GM19351 (cell line): ENCODE results near the gene ACAD10.
"Not testable (repeated sequence)": the region's sequence is repeated elsewhere in the genome, so short reads cannot be mapped to it uniquely, and the experiment has no call there.

ENCODE experiments used
- ATAC-seq: cut with Tn5 transposase; IDR thresholded peaks from one replicate; pipeline ENCODE4 v1.9.1; 2021; ENCODE audit warnings: mild to moderate bottlenecking, moderate library complexity; ENCODE audit not compliant: unreplicated experiment

ACAD10 gene

GRCh38 chr12:111686574-111687105, 787 bp downstream of the ACAD10 start:
- ATAC-seq = no peak

DNA sequence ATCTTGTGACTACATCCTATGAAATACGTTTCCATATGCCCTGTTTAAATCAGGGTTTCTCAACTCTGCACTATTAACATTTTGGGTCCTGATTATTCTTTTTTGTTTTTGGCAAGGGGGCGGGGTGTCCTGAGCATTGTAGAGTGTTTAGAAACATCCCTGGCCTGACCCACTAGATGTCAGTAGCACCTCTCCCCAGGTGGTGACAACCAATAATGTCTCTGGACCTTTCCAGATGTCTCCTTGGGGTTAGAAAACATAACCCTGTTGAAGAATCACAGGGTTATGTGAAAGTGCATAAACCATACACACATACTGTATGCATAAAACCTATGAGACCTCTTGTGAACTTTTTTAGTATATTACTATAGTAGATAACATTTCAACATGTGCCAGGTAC, 1.4 kb downstream of the ACAD10 start:
- ATAC-seq = no peak

GRCh38 chr12:111687952-111688351, 2.1 kb downstream of the ACAD10 start:
- ATAC-seq = no peak

- no peak for ATAC-seq
Observed at GRCh38 chr12:111691262-111691661, 5.4 kb downstream of the ACAD10 start.

- ATAC-seq = no peak
Observed at GRCh38 chr12:111692575-111693210, 6.8 kb downstream of the ACAD10 start.

DNA sequence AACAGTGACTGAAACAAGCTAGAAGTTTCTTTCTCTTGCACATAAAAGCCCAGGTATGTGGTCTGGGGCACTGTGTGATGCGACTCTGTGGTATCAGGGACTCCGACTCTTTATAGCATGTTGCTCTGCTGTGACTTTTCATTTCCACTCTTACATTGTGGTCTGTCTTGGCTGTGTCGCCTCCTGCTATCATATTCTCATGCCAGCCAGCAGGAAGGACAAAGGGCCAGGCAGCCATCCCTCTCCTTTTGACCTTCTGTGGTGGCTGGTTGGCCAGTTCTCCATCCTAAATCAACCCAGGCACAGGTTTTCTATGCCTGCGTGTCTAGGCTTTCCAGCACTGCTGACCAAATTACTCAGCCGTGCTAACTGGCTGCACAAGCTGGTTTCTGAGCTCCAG, 8.0 kb downstream of the ACAD10 start:
- no peak for ATAC-seq

GRCh38 chr12:111699962-111700361, 14.1 kb downstream of the ACAD10 start:
- no peak for ATAC-seq

DNA sequence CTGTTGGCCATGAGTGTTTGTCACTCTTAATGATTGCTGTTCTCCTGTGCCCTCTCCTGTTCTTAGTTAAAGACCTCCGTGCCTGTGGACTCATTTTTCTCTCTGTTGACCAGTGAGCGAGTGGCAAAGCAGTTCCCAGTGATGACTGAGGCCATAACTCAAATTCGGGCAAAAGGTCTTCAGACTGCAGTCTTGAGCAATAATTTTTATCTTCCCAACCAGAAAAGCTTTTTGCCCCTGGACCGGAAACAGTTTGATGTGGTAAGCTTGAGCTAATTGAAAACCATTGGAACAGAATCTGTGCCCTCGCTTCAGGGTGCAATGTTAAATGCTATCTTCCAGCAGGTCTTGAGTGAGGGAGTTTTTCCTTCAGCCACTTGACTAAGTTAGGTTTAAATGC, 19.8 kb downstream of the ACAD10 start:
- no peak for ATAC-seq

DNA sequence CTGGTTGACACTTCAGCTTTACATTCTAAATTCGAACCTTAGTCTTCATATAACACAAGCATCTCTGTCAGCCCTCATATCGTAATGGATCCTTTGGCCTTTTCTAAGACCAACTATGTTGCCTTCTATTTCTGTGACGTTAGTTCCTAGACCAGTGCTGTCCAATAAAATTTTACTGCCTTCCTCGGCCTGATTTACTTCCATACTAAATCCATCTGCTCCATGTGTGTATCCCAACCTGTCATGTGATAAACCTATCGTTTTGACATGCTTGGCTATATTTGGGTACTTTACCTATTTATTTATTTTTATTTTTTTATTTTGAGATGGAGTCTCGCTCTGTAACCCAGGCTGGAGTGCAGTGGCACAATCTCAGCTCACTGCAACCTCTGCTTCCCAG, 20.3 kb downstream of the ACAD10 start:
- no peak for ATAC-seq

DNA sequence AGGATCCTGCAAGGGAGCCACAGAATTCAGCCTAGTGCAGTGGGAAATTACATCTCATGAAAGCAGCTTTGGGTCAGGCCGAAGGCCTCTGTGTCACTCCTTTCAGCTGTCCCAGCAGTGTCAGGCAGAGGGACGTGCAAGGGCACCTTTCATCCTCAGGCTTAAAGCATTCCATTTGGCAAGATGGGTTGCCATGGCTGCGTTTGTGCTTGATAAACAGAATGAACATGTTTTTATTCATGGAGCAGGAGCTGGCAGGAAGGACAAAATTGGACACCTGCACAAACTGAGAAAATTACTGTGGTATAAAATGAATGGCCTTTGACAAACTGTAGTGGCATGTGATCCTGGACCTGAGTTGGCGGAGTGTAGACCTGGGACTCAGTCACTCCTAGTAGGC, 29.4 kb downstream of the ACAD10 start:
- ATAC-seq = no peak

DNA sequence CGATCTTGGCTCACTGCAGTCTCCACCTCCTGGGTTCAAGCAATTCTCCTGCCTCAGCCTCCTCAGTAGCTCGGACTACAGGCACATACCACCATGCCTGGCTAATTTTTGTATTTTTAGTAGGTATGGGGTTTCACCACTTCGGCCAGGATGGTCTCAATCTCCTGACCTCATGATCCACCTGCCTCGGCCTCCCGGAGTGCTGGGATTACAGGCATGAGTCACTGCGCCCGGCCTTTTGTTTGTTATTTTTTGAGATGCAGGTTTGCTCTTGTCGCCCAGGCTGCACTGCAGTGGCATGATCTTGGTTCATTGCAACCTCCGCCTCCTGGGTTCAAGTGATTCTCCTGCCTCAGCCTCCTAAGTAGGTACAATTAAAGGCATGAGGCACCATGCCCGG, 33.5 kb downstream of the ACAD10 start:
- not testable (repeated sequence) for ATAC-seq

- ATAC-seq = no peak
Observed at GRCh38 chr12:111720457-111720856, 34.6 kb downstream of the ACAD10 start.

DNA sequence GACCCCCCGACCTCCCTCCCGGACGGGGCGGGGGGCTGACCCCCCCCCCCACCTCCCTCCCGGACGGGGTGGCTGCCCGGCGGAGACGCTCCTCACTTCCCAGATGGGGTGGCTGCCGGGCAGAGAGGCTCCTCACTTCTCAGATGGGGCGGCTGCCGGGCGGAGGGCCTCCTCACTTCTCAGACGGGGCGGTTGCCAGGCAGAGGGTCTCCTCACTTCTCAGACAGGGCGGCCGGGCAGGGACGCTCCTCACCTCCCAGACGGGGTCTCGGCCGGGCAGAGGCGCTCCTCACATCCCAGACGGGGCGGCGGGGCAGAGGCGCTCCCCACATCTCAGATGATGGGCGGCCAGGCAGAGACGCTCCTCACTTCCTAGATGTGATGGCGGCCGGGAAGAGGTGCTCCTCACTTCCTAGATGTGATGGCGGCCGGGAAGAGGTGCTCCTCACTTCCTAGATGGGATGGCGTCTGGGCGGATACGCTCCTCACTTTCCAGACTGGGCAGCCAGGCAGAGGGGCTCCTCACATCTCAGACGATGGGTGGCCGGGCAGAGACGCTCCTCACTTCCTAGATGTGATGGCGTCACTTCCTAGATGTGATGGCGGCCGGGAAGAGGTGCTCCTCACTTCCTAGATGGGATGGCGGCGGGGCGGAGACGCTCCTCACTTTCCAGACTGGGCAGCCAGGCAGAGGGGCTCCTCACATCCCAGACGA, 38.0 kb downstream of the ACAD10 start:
- ATAC-seq = not testable (repeated sequence)

DNA sequence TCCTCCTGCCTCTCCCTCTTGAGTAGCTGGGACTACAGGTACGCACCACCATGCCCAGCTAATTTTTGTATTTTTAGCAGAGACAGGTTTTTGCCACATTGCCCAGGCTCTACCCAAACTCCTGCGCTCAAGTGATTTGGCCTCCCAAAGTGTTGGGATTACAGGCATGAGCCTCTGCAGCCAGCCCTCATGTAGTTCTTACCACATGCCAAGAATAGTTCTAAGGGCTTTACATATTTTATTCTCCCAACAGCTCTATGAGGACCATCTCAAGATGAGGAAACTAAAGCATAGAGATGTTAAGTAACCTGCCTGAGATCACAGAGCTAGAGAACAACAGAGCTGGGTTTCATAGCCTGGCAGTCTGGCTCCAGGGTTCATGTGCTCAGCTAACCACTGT, 42.9 kb downstream of the ACAD10 start:
- ATAC-seq = no peak

DNA sequence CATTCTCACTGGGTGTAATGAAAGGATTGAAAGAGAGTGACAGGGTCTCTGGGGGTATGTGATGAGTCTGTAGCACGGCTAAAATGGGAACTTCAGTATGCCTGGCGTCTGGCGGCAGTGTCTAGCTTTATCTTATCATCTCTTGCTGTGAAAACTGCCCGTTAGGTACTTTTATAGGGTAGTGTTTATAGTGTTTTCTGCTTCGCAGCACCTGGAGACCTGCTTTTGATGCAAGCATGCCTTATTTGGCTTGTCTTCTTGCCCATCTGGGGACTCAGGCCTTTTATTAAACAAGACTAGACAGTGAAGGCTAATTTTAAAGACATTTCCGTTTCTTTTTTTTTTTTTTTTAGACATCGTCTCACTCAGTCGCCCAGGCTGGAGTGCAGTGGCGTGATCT, 44.6 kb downstream of the ACAD10 start:
- no peak for ATAC-seq

DNA sequence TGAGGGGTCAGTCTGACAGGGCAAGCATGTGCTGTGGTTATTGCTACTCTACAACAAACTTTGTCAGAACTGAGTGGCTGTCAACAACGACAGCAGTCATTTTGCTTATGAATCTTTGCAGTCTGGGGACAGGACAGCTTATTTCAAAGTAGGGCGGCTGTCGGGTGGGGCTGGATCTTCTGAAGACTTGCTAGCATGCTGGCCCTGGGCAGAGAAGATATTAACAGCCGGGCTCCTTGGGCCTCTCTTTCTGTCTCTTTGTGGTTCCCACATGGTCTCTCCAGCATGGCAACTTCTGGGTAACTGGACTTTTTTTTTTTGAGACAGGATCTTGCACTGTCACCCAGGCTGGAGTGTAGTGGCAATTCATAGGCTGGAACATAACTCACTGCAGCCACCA, 46.9 kb downstream of the ACAD10 start:
- ATAC-seq = no peak

GRCh38 chr12:111733340-111733915, 47.6 kb downstream of the ACAD10 start:
- ATAC-seq = no peak

DNA sequence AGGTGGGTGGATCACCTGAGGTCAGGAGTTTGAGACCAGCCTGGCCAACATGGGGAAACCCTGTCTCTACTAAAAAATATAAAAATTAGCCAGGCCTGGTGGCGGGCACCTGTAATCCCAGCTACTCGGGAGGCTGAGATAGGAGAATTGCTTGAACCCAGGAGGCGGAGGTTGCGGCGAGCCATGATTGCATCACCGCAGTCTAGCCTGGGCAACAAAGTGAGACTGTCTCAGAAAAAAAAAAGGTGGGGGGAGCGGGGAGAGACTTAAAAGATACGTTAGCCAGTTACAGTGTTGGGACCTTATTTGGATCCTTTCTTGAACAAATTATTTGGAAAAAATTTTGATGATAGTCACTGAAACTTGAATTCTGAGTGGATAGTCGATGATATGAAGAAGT, 53.7 kb downstream of the ACAD10 start:
- not testable (repeated sequence) for ATAC-seq

DNA sequence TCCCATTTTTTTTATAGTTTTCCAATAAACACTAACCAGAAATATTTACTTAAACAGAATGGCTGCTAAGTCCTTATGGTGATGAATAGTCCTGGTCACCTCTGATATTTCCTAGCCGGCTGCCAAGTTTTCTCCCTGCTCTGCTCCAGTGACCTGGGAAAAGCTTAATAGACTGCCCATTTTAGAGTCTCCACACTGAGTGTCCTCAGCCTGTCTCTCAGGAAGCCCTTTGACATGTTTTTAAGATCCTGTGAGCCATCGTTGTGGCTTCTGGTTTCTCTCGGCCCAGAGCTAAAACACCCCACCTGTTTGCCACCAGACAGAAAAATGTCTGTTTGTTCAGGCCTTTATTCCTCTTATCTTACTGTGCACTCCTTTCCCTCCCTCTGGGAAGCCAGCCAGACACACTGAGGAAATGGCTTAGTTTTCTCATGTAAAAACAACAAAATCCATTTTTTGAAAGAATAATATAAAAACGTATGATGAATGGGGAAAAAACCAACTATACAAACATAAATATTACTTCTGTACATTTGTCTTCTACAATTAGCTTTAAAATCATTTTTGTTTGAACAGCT, 55.5 kb downstream of the ACAD10 start:
- ATAC-seq = no peak

- no peak for ATAC-seq
Observed at GRCh38 chr12:111745211-111745610, 59.4 kb downstream of the ACAD10 start.

DNA sequence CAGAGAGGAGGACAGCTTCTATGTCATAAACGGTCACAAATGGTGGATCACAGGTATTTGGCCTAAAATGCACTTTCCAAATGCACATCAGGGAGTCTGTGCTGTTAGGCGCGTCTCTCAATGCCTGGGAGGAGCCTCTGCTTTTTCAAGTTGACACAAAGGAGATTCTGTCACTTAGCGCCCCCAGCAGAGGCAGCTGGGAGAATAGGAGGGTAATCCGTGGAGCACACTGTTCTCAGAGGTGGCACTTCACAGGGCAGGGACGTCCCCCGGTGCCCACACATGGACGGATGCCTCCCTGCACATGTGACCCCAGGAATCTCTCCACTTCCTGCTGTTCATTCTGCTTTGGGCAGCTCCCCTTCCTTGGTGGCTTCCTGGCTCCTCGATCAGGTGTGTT, 61.5 kb downstream of the ACAD10 start:
- no peak for ATAC-seq

- no peak for ATAC-seq
Observed at GRCh38 chr12:111748151-111748672, 62.4 kb downstream of the ACAD10 start.
